ENCODE results near the gene RELB. TPM values are rescaled to one million over a fixed set of nuclear protein-coding genes. Genes with fewer than 3 reads are reported as not detected.
A peak's percentile ranks its signal among the peaks of the same experiment; 100 is the strongest.
"Not testable (repeated sequence)": the region's sequence is repeated elsewhere in the genome, so short reads cannot be mapped to it uniquely, and the experiment has no call there.

The RELB gene
- polyA plus RNA-seq, 1 donor from 2014 or later: 89.8 TPM

DNA sequence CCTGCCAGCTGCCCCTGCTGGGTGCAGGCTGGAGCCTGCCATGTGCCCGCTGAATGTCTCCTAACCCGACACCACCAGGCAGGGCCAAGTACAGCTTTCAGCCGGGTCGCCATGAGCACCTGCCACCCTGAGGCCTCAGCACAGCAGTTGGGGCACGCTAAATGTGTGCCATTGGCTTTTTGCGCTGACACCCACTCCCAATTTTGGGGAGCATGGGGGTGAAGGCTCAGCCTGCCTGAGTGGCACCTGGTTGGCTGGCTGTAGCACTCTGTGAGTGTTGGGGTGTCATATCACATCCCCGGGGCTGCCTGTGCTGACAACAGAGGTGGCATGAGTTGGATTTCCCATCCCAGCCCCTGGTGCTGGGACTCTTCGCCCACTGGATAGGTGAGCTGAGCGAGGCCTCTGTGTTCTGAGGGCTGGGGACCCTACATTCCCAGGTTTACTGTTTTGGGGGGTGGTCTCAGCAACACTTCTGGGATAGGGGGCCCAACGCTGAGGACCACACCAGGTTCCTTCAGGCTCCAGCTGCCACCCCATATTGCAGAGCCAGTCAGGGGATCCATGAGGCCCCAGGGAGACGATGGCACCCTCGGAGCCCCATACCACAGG, 7.2 kb upstream of the RELB start:
- no peaks in the 10 kb centered on the region for H3K27me3 Mint-ChIP-seq
- peak overlapping the region in 1 of 3 donors; percentile 63 for H3K27ac Mint-ChIP-seq
- peaks cover 7% of the 10 kb centered on the region for H3K36me3 Mint-ChIP-seq
- H3K4me3 Mint-ChIP-seq: no peak overlapping the region
- H3K4me1 Mint-ChIP-seq: peaks cover 3 to 6% (median 4%) of the 10 kb centered on the region in 3 donors
- H3K9me3 Mint-ChIP-seq: peaks cover 0 to 3% (median 0%) of the 10 kb centered on the region in 3 donors

DNA sequence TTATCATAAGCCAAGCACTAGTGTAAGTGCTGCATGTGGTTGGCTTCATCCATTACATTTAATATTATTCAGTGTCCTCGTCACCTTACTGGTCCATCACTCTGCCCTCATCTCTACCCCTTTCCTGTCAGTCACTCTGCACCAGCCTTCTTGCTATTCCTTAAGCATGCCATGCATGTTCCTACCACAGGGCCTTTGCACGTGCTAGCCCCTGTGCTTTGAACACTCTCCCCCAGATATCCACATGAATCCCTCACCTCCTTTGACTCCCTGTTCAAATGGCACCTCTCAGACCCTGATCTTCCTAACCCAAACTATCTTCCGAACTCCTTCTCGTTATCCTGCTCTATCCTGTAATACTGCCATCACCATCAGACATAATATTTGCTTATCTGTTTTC, 3.2 kb upstream of the RELB start:
- Mint-ChIP-seq H3K9me3 (peaks cover 0 to 3% (median 0%) of the 10 kb centered on the region in 3 donors), H3K27ac (peak overlapping the region; percentile 82 to 87 (median 82)), H3K4me3 (peak overlapping the region in 1 of 4 donors; percentile 56), H3K27me3 (no peaks in the 10 kb centered on the region), H3K36me3 (peaks cover 5% of the 10 kb centered on the region), H3K4me1 (peaks cover 9 to 15% (median 12%) of the 10 kb centered on the region in 3 donors)

GRCh38 chr19:44999131-44999925, 1.9 kb upstream of the RELB start:
- H3K4me1 Mint-ChIP-seq: peaks cover 12 to 15% (median 12%) of the 10 kb centered on the region in 3 donors
- H3K4me3 Mint-ChIP-seq: peak overlapping the region in 2 of 4 donors; percentile 71 to 85
- H3K9me3 Mint-ChIP-seq, H3K36me3 Mint-ChIP-seq, H3K27me3 Mint-ChIP-seq: not testable (repeated sequence)
- peak overlapping the region in 2 of 3 donors; percentile 88 to 97 for H3K27ac Mint-ChIP-seq

GRCh38 chr19:45000665-45001064, 599 bp upstream of the RELB start:
- H3K27ac Mint-ChIP-seq: peak overlapping the region; percentile 90 to 100 (median 97)

DNA sequence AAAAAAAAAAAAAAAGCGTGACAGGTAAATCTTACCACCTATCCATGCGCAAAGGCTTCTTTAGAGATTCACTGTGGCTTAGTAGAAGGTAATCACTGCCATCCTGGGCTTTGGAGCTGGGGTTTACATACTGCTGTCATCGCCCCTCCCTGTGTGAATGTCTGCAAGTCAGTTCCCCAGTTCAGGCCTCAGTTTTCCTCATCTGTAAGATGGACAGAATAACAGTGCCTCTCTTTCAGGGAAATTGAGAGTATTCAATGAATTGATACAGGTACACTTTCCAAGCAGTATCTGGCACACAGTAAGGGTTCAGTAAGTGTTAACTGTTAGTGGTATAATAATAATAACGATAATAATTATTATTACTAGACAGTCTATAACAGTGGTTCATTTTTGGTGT, 2.2 kb downstream of the RELB start:
- no peaks in the 10 kb centered on the region for H3K9me3 Mint-ChIP-seq
- H3K4me1 Mint-ChIP-seq: peaks cover 18 to 26% (median 22%) of the 10 kb centered on the region in 3 donors
- H3K36me3 Mint-ChIP-seq: peaks cover 5% of the 10 kb centered on the region
- peak overlapping the region in 2 of 4 donors; percentile 45 to 79 for H3K4me3 Mint-ChIP-seq
- peak overlapping the region in 1 of 3 donors; percentile 62 for H3K27ac Mint-ChIP-seq
- H3K27me3 Mint-ChIP-seq: no peaks in the 10 kb centered on the region

More at GRCh38 chr19:45000665-45001064, 599 bp upstream of the RELB start:
- not testable (repeated sequence) for H3K36me3 Mint-ChIP-seq, H3K27me3 Mint-ChIP-seq, H3K9me3 Mint-ChIP-seq
- peak overlapping the region; percentile 68 to 89 (median 82) for H3K4me3 Mint-ChIP-seq
- peaks cover 12 to 13% (median 12%) of the 10 kb centered on the region in 3 donors for H3K4me1 Mint-ChIP-seq

DNA sequence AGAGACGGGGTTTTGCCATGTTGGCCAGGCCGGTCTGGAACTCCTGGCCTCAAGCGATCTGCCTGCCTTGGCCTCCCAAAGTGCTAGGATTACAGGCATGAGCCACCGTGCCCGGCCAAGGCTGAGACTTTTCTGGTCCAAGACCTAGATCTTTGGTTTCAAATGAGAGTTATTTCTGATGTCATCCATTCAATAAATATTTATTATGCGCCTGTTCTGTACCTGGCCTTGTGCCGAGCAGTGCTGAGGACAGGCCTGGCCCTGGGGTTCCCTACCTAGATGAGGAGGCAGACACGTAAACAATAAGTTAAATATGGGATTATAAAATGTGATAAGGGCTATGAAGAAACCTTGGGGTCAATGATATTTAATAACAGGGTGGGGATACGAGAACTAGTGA, 4.5 kb downstream of the RELB start:
- Mint-ChIP-seq H3K27me3 (no peaks in the 10 kb centered on the region), H3K4me1 (peaks cover 15 to 30% (median 18%) of the 10 kb centered on the region in 3 donors)

GRCh38 chr19:45008552-45008951, 7.3 kb downstream of the RELB start:
- Mint-ChIP-seq H3K4me1 (peaks cover 8 to 21% (median 14%) of the 10 kb centered on the region in 3 donors), H3K27ac (peak overlapping the region in 1 of 3 donors; percentile 45), H3K9me3 (no peaks in the 10 kb centered on the region), H3K36me3 (peaks cover 3% of the 10 kb centered on the region), H3K27me3 (no peaks in the 10 kb centered on the region), H3K4me3 (peak overlapping the region in 2 of 4 donors; percentile 14 to 41)

More for the DNA sequence above, 4.5 kb downstream of the RELB start:
- H3K9me3 Mint-ChIP-seq: no peaks in the 10 kb centered on the region
- peak overlapping the region in 1 of 4 donors; percentile 57 for H3K4me3 Mint-ChIP-seq
- H3K36me3 Mint-ChIP-seq: peaks cover 5% of the 10 kb centered on the region
- H3K27ac Mint-ChIP-seq: peak overlapping the region in 1 of 3 donors; percentile 91

- Mint-ChIP-seq H3K27me3 (no peaks in the 10 kb centered on the region), H3K36me3 (peaks cover 5% of the 10 kb centered on the region), H3K9me3 (no peaks in the 10 kb centered on the region), H3K4me1 (peaks cover 8 to 21% (median 14%) of the 10 kb centered on the region in 3 donors), H3K27ac (peak overlapping the region in 2 of 3 donors; percentile 46 to 67), H3K4me3 (peak overlapping the region in 1 of 4 donors; percentile 73)
Measured at GRCh38 chr19:45009625-45010255, 8.5 kb downstream of the RELB start.

DNA sequence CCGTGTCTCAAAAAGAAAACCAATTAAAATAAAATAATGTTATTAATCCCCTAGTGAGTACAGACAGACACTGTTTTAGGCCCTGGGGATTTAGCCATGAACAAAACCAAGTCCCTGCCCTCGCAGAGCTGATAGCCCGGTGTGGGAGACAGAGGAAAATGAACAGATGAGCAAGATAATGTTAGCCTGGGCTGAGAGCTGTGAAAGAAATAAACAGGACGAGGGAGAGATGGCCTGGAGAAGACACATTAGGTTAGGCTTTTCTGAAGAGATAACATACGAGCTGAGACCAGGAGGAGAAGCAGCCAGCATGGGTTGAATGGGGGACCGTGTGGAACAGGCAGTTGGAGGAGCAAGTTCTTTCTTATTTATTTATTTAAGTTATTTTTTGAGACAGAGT, 9.0 kb downstream of the RELB start:
- peak overlapping the region in 2 of 4 donors; percentile 73 to 81 for H3K4me3 Mint-ChIP-seq
- no peaks in the 10 kb centered on the region for H3K27me3 Mint-ChIP-seq
- H3K36me3 Mint-ChIP-seq: peaks cover 5% of the 10 kb centered on the region
- H3K27ac Mint-ChIP-seq: peak overlapping the region in 2 of 3 donors; percentile 67 to 92
- H3K9me3 Mint-ChIP-seq: no peaks in the 10 kb centered on the region
- H3K4me1 Mint-ChIP-seq: peaks cover 8 to 18% (median 14%) of the 10 kb centered on the region in 3 donors

- no peaks in the 10 kb centered on the region for H3K9me3 Mint-ChIP-seq
- H3K36me3 Mint-ChIP-seq: peaks cover 3% of the 10 kb centered on the region
- H3K4me3 Mint-ChIP-seq: no peak overlapping the region
- H3K27ac Mint-ChIP-seq: peak overlapping the region in 1 of 3 donors; percentile 86
- no peaks in the 10 kb centered on the region for H3K27me3 Mint-ChIP-seq
- H3K4me1 Mint-ChIP-seq: peaks cover 6 to 17% (median 12%) of the 10 kb centered on the region in 3 donors
Measured at GRCh38 chr19:45011959-45012358, 10.7 kb downstream of the RELB start.

DNA sequence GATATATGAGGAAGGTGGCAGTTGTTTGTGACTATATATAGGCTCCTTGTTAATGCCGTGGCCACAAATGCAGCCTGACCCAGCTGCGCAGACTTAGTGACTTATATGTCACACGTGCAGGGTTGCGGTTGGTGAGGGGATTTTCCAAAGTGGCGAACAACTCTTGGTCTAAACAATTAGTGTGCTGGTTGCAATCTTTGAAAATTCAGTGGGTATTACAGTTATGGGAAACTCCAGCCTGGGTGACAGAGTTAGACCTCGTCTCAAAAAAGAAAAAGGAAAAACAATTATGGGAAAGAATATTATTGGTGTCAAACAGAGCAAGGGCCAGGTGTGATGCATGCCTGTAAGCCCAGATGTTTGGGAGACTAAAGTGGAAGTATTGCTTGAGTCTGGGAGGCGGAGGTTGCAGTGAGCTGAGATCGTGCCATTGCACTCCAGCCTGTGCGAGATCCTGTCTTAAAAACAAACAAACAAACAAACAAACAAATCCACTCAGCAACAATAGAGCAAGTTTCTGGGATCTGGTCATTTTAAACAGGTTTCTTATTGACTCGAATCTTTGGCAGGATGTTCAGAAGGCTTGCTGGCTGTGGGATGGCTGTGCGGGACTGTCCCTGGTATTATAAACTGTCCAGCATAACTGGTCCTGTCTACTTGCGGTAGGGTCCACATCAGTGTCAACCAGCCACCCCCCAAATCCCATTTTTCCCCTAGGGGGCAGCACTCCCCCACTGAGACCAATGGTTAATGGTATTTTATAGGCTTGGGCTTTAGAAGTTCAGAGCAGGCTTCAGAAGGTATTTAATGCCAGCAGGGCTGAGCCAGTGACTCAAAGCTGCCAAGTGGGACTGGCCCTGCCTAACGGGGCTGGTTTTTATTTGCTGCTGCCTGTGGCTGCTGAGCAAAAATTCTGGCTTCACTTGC, 15.4 kb downstream of the RELB start:
- no peaks in the 10 kb centered on the region for H3K27me3 Mint-ChIP-seq
- H3K4me3 Mint-ChIP-seq: peak overlapping the region; percentile 78 to 88 (median 81)
- peaks cover 4% of the 10 kb centered on the region for H3K36me3 Mint-ChIP-seq
- peak overlapping the region; percentile 94 to 99 (median 98) for H3K27ac Mint-ChIP-seq
- H3K4me1 Mint-ChIP-seq: peaks cover 7 to 12% (median 12%) of the 10 kb centered on the region in 3 donors
- H3K9me3 Mint-ChIP-seq: no peaks in the 10 kb centered on the region

DNA sequence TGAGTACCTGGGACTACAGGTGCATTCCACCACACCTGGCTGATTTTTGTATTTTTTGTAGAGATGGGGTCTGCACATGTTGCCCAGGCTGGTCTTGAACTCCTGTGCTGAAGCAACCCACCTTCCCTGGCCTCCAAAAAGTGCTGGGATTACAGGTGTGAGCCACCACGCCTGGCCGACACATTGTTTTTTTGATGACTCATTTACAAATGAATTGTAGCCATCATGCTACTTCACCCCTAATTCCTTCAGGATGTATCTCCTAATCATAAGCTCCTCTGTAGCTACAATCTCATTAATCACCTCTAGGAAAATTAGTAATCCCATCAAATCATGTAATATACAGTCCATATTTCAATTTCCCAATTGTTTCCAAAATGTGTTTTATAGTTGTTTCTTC, 17.9 kb downstream of the RELB start:
- H3K27me3 Mint-ChIP-seq: no peaks in the 10 kb centered on the region

DNA sequence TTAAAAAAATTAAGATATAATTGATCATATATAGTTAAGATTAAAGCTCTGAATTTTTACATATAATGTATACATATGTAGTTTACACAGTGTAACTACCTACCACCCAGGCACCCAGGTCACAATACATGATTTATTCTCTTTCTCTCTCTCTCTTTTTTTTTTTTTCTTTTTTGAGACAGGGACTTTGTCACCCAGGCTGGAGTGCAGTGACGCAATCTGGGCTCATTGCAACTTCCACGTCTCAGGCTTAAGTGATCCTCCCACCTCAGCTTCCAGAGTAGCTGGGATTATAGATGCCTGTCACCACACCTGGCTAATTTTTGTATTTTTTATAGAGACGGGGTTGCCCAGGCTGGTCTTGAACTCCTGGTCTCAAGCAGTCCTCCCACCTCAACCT, 18.8 kb downstream of the RELB start:
- peaks cover 2% of the 10 kb centered on the region for H3K36me3 Mint-ChIP-seq
- no peak overlapping the region for H3K4me3 Mint-ChIP-seq
- peak overlapping the region in 2 of 3 donors; percentile 39 to 61 for H3K27ac Mint-ChIP-seq
- H3K9me3 Mint-ChIP-seq: no peaks in the 10 kb centered on the region
- H3K27me3 Mint-ChIP-seq: no peaks in the 10 kb centered on the region
- peaks cover 7 to 12% (median 12%) of the 10 kb centered on the region in 3 donors for H3K4me1 Mint-ChIP-seq

More for the DNA sequence above, 17.9 kb downstream of the RELB start:
- H3K4me1 Mint-ChIP-seq: peaks cover 7 to 12% (median 12%) of the 10 kb centered on the region in 3 donors
- peak overlapping the region in 1 of 4 donors; percentile 19 for H3K4me3 Mint-ChIP-seq
- peaks cover 4% of the 10 kb centered on the region for H3K36me3 Mint-ChIP-seq
- peak overlapping the region; percentile 91 to 93 (median 93) for H3K27ac Mint-ChIP-seq
- H3K9me3 Mint-ChIP-seq: no peaks in the 10 kb centered on the region

DNA sequence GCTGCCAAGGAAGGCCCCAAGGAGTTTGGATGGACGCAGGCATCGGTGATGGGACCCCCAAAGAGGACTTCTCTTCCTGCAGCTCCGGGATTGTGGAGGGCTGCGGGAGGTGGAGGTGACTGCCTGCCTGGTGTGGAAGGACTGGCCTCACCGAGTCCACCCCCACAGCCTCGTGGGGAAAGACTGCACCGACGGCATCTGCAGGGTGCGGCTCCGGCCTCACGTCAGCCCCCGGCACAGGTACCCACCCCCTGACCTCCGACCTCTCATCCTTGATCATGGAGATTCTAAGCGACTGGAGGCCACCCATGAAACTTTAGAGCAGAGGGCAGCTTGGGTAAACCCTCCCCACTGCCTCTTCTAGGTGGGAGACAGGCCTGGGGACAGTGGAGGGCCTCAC, 20.7 kb downstream of the RELB start:
- H3K27me3 Mint-ChIP-seq: no peaks in the 10 kb centered on the region
- no peaks in the 10 kb centered on the region for H3K9me3 Mint-ChIP-seq
- peaks cover 3 to 5% (median 3%) of the 10 kb centered on the region in 3 donors for H3K4me1 Mint-ChIP-seq
- peaks cover 7% of the 10 kb centered on the region for H3K36me3 Mint-ChIP-seq
- peak overlapping the region in 1 of 4 donors; percentile 43 for H3K4me3 Mint-ChIP-seq
- H3K27ac Mint-ChIP-seq: peak overlapping the region in 1 of 3 donors; percentile 64

Data from IgD-negative memory B cell (primary cell).